PC-3 (cell line): ENCODE measurements around the gene TNS3. TPM values are rescaled to one million over a fixed set of nuclear protein-coding genes. Genes with fewer than 3 reads are reported as not detected.

Experiments used
- ATAC-seq: fragments of 200-7000 bp; cut with Tn5 transposase; 2 replicates; pipeline ENCODE4 v1.9.1; 2020; ENCODE audit warnings: mild to moderate bottlenecking, moderate library complexity
- BruUV-seq: library from RNA; stranded (reverse); fragments of 400-500 nt; replicated peaks from 2 replicates; lab custom pipeline; 2021; lab: Mats Ljungman, UMichigan
- CTCF ChIA-PET: fragments of 300-600 bp; sonication (Branson Sonifier 250); formaldehyde crosslinking; loops from one replicate; lab custom pipeline; 2022; ENCODE audit warnings: antibody characterized with exemption; lab: Charles Lee
- POLR2A ChIA-PET: fragments of 300-600 bp; sonication (Branson Sonifier 250); formaldehyde crosslinking; loops from one replicate; lab custom pipeline; 2022; ENCODE audit warnings: antibody characterized with exemption; ENCODE audit not compliant: unreplicated experiment; lab: Charles Lee
- DNase-seq: peaks from one replicate; pipeline ENCODE4 v3.0.0-alpha.2; 2015
- H2AFZ ChIP-seq: fragments of 300-600 bp; sonication (generic); 2 replicates; pipeline ENCODE4 v1.6.0; 2016; ENCODE audit warnings: antibody characterized with exemption, low read length
- H3F3A ChIP-seq: fragments of 300-600 bp; sonication (generic); one replicate; pipeline ENCODE4 v1.6.0; 2017; ENCODE audit warnings: antibody characterized with exemption, low read length, control low read depth, mild to moderate bottlenecking; ENCODE audit not compliant: unreplicated experiment
- H3K27ac ChIP-seq: fragments of 300-600 bp; sonication (generic); 2 replicates; pipeline ENCODE4 v1.5.1; 2016; ENCODE audit warnings: mild to moderate bottlenecking, low read length
- H3K27me3 ChIP-seq: fragments of 300-600 bp; sonication (generic); 2 replicates; pipeline ENCODE4 v1.6.1; 2016; ENCODE audit warnings: low read length, mixed read lengths
- H3K36me3 ChIP-seq: fragments of 300-600 bp; sonication (generic); 2 replicates; pipeline ENCODE4 v1.6.1; 2016; ENCODE audit warnings: low read depth, mixed run types, low read length, mixed read lengths
- H3K4me1 ChIP-seq: fragments of 300-600 bp; sonication (generic); 2 replicates; pipeline ENCODE4 v1.5.1; 2016; ENCODE audit warnings: low read length; ENCODE audit not compliant: insufficient read depth
- H3K4me2 ChIP-seq: fragments of 300-600 bp; sonication (generic); 2 replicates; pipeline ENCODE4 v1.6.0; 2016; ENCODE audit warnings: low read length
- H3K4me3 ChIP-seq: fragments of 300-600 bp; sonication (generic); 2 replicates; pipeline ENCODE4 v1.5.1; 2016; ENCODE audit warnings: mild to moderate bottlenecking, low read length, mixed read lengths
- H3K79me2 ChIP-seq: fragments of 300-600 bp; sonication (generic); 2 replicates; pipeline ENCODE4 v1.6.1; 2017; ENCODE audit warnings: low read length, mixed read lengths
- H3K9ac ChIP-seq: fragments of 300-600 bp; sonication (generic); 2 replicates; pipeline ENCODE4 v1.6.0; 2016; ENCODE audit warnings: mild to moderate bottlenecking, low read length
- H3K9me2 ChIP-seq: fragments of 300-600 bp; sonication (generic); replicated peaks from 2 replicates; pipeline ENCODE4 v1.6.1; 2016; ENCODE audit warnings: mixed run types, low read length, mixed read lengths
- H3K9me3 ChIP-seq: fragments of 300-600 bp; sonication (generic); 2 replicates; pipeline ENCODE4 v1.6.1; 2016; ENCODE audit warnings: low read length, mixed read lengths
- H4K20me1 ChIP-seq: fragments of 300-600 bp; sonication (generic); 2 replicates; pipeline ENCODE4 v1.6.1; 2016; ENCODE audit warnings: low read length, mixed read lengths
- CTCF ChIP-seq: fragments of 300-600 bp; sonication (generic); conservative IDR thresholded peaks from 2 replicates; pipeline ENCODE4 v1.5.1; 2017; ENCODE audit warnings: antibody characterized with exemption, low read depth, mild to moderate bottlenecking, low read length
- EZH2 ChIP-seq: fragments of 300-600 bp; sonication (generic); IDR thresholded peaks from one replicate; pipeline ENCODE4 v1.6.1; 2017; ENCODE audit warnings: antibody characterized with exemption, mild to moderate bottlenecking, low read length; ENCODE audit not compliant: unreplicated experiment
- EZH2phosphoT487 ChIP-seq: fragments of 300-600 bp; sonication (generic); IDR thresholded peaks from 2 replicates; pipeline ENCODE4 v1.6.1; 2018; ENCODE audit warnings: mild to moderate bottlenecking, antibody characterized with exemption, low read length, borderline replicate concordance
- intact Hi-C: fragments of 100-400 bp; cut with micrococcal nuclease; formaldehyde crosslinking; loops from 2 replicates; pipeline ENCODE4 v1.9.0; 2023
- total RNA-seq: library from RNA; depleted of rRNA; stranded (reverse); fragments of >200 nt; gene quantifications from 2 replicates; pipeline ENCODE4 v1.2.3, GENCODE V29; 2014

TNS3 gene
- total RNA-seq, 1 experiment from 2014 or later = 72.3 TPM

- H3F3A ChIP-seq = no peaks in the 10 kb centered on the region
- intact Hi-C loops = no loop called here
- no peak overlapping the region for H2AFZ ChIP-seq
- H3K9ac ChIP-seq = no peak overlapping the region
- H3K4me2 ChIP-seq = no peak overlapping the region
- no TSS peak for BruUV-seq
- ATAC-seq (no peak), DNase-seq (no peak)
- H4K20me1 ChIP-seq = no peaks in the 10 kb centered on the region
- ChIA-PET CTCF (no interaction called here), POLR2A (interaction anchor here (0.7 kb wide), 1 partner anchor 566 kb away, joined by 5 read pairs; no protein-coding TSS in a partner anchor)
- H3K4me3 ChIP-seq = no peak overlapping the region
- no peak overlapping the region for H3K27ac ChIP-seq
- H3K79me2 ChIP-seq = no peaks in the 10 kb centered on the region
- no peaks in the 10 kb centered on the region for H3K9me3 ChIP-seq
- peaks cover 15% of the 10 kb centered on the region; the same call in 1 of the 2 replicates for H3K36me3 ChIP-seq
- TF ChIP-seq EZH2phosphoT487 (no peak), EZH2 (no peak), CTCF (no peak)
- no peaks in the 10 kb centered on the region for H3K4me1 ChIP-seq
- no peaks in the 10 kb centered on the region for H3K27me3 ChIP-seq
- no peaks in the 10 kb centered on the region for H3K9me2 ChIP-seq
Observed at GRCh38 chr7:47330561-47331178, 251.2 kb downstream of the TNS3 start.

GRCh38 chr7:47330026-47330425 lies 251.9 kb downstream of the TNS3 start:
- no peaks in the 10 kb centered on the region for H3K4me1 ChIP-seq
- no peak overlapping the region for H3K4me3 ChIP-seq
- DNase-seq (no peak), ATAC-seq (no peak)
- no peaks in the 10 kb centered on the region for H3K9me2 ChIP-seq
- H3K4me2 ChIP-seq = no peak overlapping the region
- intact Hi-C loops = no loop called here
- H3F3A ChIP-seq = no peaks in the 10 kb centered on the region
- TF ChIP-seq CTCF (no peak), EZH2phosphoT487 (no peak), EZH2 (no peak)
- BruUV-seq = no TSS peak
- ChIA-PET POLR2A (no interaction called here), CTCF (no interaction called here)
- H3K36me3 ChIP-seq = peaks cover 14% of the 10 kb centered on the region; the same call in 1 of the 2 replicates
- H3K9me3 ChIP-seq = no peaks in the 10 kb centered on the region
- no peak overlapping the region for H3K27ac ChIP-seq
- no peaks in the 10 kb centered on the region for H3K27me3 ChIP-seq
- no peak overlapping the region for H3K9ac ChIP-seq
- H2AFZ ChIP-seq = no peak overlapping the region
- H4K20me1 ChIP-seq = no peaks in the 10 kb centered on the region
- H3K79me2 ChIP-seq = no peaks in the 10 kb centered on the region

GRCh38 chr7:47329320-47329926 lies 252.5 kb downstream of the TNS3 start:
- Histone ChIP-seq H3K79me2 (no peaks in the 10 kb centered on the region), H4K20me1 (no peaks in the 10 kb centered on the region), H3K4me1 (no peaks in the 10 kb centered on the region), H3K9me3 (no peaks in the 10 kb centered on the region), H3K36me3 (peaks cover 14% of the 10 kb centered on the region; the same call in 1 of the 2 replicates), H3K27ac (no peak overlapping the region), H3F3A (no peaks in the 10 kb centered on the region), H3K27me3 (no peaks in the 10 kb centered on the region), H3K9ac (no peak overlapping the region), H2AFZ (no peak overlapping the region), H3K4me3 (no peak overlapping the region), H3K9me2 (no peaks in the 10 kb centered on the region), H3K4me2 (no peak overlapping the region)
- no TSS peak for BruUV-seq
- ChIA-PET POLR2A (no interaction called here), CTCF (no interaction called here)
- ATAC-seq (peak; percentile 59), DNase-seq (no peak)
- TF ChIP-seq EZH2phosphoT487 = no peak
- no peak for TF ChIP-seq EZH2
- TF ChIP-seq CTCF = no peak
- intact Hi-C loops = no loop called here
